Measurements from ENCODE around the gene NANOS2.

Gene NANOS2

GRCh38 chr19:45883586-45883880 lies 31.0 kb downstream of the NANOS2 start:
- TF ChIP-seq CTCF (IDR thresholded peaks at IDR 0.05; ENCODE audit: control insufficient read depth, insufficient read depth, low read depth, low read length, missing control alignments), result no peak
- H3K4me3 ChIP-seq (ENCODE audit: control insufficient read depth, low read depth, low read length), result no peak overlapping the region; the same call in 1 of the 2 replicates
- DNase-seq (ENCODE audit: low read depth), result no peak

GRCh38 chr19:45882652-45883585 lies 31.7 kb downstream of the NANOS2 start:
- DNase-seq (ENCODE audit: low read depth), result peak; percentile 13
- TF ChIP-seq CTCF (IDR thresholded peaks at IDR 0.05; ENCODE audit: control insufficient read depth, insufficient read depth, low read depth, low read length, missing control alignments), result peak; percentile 97
- H3K4me3 ChIP-seq (ENCODE audit: control insufficient read depth, low read depth, low read length), result peak overlapping the region; percentile 0; the same call in 1 of the 2 replicates

- no peak for TF ChIP-seq CTCF (IDR thresholded peaks at IDR 0.05; ENCODE audit: control insufficient read depth, insufficient read depth, low read depth, low read length, missing control alignments)
- no peak overlapping the region for H3K4me3 ChIP-seq (ENCODE audit: control insufficient read depth, low read depth, low read length)
- DNase-seq (ENCODE audit: low read depth), result no peak
Measured at GRCh38 chr19:45881909-45882528, 32.6 kb downstream of the NANOS2 start.

- no peak for DNase-seq (ENCODE audit: low read depth)
- H3K4me3 ChIP-seq (ENCODE audit: control insufficient read depth, low read depth, low read length), result no peak overlapping the region
Measured at GRCh38 chr19:45881082-45881908, 33.3 kb downstream of the NANOS2 start.

GRCh38 chr19:45879971-45880370 lies 34.6 kb downstream of the NANOS2 start:
- H3K4me3 ChIP-seq (ENCODE audit: control insufficient read depth, low read depth, low read length), result no peak overlapping the region
- no peak for TF ChIP-seq CTCF (IDR thresholded peaks at IDR 0.05; ENCODE audit: control insufficient read depth, insufficient read depth, low read depth, low read length, missing control alignments)
- DNase-seq (ENCODE audit: low read depth), result no peak

More at GRCh38 chr19:45881082-45881908, 33.3 kb downstream of the NANOS2 start:
- no peak for TF ChIP-seq CTCF (IDR thresholded peaks at IDR 0.05; ENCODE audit: control insufficient read depth, insufficient read depth, low read depth, low read length, missing control alignments)

GRCh38 chr19:45879055-45879454 lies 35.5 kb downstream of the NANOS2 start:
- no peak overlapping the region for H3K4me3 ChIP-seq (ENCODE audit: control insufficient read depth, low read depth, low read length)
- DNase-seq (ENCODE audit: low read depth), result no peak
- TF ChIP-seq CTCF (IDR thresholded peaks at IDR 0.05; ENCODE audit: control insufficient read depth, insufficient read depth, low read depth, low read length, missing control alignments), result no peak

All from AG09309 (cell line).